ENCODE measurements around the gene ARHGAP12.

DNA sequence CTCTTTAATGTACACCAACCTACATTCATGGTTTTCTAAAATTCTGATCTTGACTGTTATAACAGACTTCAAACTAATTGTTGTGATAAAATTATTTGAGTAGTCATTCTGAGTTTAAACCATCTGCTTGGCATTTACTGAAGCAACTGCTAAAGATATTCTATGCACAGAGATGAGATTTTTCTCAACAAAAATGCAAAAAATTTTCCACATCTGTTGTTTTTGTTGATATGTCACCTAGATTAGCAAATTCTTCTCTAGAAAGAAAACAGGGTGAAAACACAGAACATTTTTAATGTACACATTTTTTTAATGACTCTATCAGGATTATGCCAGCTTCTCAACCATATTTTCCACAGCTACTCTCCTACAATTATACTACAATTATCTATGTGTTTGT lies 42.7 kb downstream of the ARHGAP12 start:
- TF ChIP-seq EZH2 (IDR thresholded peaks at IDR 0.05; ENCODE audit: low read depth), result no peak
- TF ChIP-seq, protein P1, sequence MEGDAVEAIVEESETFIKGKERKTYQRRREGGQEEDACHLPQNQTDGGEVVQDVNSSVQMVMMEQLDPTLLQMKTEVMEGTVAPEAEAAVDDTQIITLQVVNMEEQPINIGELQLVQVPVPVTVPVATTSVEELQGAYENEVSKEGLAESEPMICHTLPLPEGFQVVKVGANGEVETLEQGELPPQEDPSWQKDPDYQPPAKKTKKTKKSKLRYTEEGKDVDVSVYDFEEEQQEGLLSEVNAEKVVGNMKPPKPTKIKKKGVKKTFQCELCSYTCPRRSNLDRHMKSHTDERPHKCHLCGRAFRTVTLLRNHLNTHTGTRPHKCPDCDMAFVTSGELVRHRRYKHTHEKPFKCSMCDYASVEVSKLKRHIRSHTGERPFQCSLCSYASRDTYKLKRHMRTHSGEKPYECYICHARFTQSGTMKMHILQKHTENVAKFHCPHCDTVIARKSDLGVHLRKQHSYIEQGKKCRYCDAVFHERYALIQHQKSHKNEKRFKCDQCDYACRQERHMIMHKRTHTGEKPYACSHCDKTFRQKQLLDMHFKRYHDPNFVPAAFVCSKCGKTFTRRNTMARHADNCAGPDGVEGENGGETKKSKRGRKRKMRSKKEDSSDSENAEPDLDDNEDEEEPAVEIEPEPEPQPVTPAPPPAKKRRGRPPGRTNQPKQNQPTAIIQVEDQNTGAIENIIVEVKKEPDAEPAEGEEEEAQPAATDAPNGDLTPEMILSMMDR (conservative IDR thresholded peaks at IDR 0.05), result no peak
